ENCODE results near the gene TOM1L2.

DNA sequence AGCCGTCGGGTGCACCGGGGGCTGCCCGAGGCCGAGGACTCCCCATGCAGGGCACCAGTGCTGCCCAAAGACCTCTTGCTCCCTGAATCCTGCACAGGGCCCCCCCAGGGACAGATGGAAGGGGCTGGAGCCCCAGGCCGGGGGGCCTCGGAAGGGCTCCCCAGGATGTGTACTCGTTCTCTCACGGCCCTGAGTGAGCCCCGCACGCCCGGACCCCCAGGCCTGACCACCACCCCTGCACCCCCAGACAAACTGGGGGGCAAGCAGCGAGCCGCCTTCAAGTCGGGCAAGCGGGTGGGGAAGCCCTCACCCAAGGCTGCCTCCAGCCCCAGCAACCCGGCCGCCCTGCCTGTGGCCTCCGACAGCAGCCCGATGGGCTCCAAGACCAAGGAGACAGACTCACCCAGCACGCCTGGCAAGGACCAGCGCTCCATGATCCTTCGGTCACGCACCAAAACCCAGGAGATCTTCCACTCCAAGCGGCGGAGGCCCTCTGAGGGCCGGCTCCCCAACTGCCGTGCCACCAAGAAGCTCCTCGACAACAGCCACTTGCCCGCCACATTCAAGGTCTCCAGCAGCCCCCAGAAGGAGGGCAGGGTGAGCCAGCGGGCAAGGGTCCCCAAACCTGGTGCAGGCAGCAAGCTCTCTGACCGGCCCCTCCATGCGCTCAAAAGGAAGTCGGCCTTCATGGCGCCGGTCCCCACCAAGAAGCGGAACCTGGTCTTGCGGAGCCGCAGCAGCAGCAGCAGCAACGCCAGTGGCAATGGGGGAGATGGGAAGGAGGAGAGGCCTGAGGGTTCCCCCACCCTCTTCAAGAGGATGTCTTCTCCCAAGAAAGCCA lies 176.0 kb downstream of the TOM1L2 start:
- no peak for TF ChIP-seq SIN3A (IDR thresholded peaks at IDR 0.05; ENCODE audit: borderline replicate concordance, insufficient read depth, low read depth, low read length)
- TF ChIP-seq POLR2AphosphoS5 (IDR thresholded peaks at IDR 0.05; ENCODE audit: low read depth, low read length), result no peak
- TF ChIP-seq, protein P1, sequence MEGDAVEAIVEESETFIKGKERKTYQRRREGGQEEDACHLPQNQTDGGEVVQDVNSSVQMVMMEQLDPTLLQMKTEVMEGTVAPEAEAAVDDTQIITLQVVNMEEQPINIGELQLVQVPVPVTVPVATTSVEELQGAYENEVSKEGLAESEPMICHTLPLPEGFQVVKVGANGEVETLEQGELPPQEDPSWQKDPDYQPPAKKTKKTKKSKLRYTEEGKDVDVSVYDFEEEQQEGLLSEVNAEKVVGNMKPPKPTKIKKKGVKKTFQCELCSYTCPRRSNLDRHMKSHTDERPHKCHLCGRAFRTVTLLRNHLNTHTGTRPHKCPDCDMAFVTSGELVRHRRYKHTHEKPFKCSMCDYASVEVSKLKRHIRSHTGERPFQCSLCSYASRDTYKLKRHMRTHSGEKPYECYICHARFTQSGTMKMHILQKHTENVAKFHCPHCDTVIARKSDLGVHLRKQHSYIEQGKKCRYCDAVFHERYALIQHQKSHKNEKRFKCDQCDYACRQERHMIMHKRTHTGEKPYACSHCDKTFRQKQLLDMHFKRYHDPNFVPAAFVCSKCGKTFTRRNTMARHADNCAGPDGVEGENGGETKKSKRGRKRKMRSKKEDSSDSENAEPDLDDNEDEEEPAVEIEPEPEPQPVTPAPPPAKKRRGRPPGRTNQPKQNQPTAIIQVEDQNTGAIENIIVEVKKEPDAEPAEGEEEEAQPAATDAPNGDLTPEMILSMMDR (IDR thresholded peaks at IDR 0.05), result no peak
- TF ChIP-seq TCF7L2 (IDR thresholded peaks at IDR 0.05; ENCODE audit: low read depth, low read length), result no peak
- TF ChIP-seq, protein P2, sequence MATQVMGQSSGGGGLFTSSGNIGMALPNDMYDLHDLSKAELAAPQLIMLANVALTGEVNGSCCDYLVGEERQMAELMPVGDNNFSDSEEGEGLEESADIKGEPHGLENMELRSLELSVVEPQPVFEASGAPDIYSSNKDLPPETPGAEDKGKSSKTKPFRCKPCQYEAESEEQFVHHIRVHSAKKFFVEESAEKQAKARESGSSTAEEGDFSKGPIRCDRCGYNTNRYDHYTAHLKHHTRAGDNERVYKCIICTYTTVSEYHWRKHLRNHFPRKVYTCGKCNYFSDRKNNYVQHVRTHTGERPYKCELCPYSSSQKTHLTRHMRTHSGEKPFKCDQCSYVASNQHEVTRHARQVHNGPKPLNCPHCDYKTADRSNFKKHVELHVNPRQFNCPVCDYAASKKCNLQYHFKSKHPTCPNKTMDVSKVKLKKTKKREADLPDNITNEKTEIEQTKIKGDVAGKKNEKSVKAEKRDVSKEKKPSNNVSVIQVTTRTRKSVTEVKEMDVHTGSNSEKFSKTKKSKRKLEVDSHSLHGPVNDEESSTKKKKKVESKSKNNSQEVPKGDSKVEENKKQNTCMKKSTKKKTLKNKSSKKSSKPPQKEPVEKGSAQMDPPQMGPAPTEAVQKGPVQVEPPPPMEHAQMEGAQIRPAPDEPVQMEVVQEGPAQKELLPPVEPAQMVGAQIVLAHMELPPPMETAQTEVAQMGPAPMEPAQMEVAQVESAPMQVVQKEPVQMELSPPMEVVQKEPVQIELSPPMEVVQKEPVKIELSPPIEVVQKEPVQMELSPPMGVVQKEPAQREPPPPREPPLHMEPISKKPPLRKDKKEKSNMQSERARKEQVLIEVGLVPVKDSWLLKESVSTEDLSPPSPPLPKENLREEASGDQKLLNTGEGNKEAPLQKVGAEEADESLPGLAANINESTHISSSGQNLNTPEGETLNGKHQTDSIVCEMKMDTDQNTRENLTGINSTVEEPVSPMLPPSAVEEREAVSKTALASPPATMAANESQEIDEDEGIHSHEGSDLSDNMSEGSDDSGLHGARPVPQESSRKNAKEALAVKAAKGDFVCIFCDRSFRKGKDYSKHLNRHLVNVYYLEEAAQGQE (IDR thresholded peaks at IDR 0.05; ENCODE audit: insufficient read depth in 1 of 2, low read depth in 2 of 2, low read length in 1 of 2), result no peak

Measured in Panc1 (cell line).